HepG2 (cell line): Measurements from ENCODE around the gene UBTD2. TPM values are rescaled to one million over a fixed set of nuclear protein-coding genes. Genes with fewer than 3 reads are reported as not detected.

Experiments
- ATAC-seq: fragments of 200-7000 bp; cut with Tn5 transposase; 3 replicates; pipeline ENCODE4 v1.9.1; 2020; ENCODE audit warnings: mild to moderate bottlenecking, moderate library complexity
- BruUV-seq: library from RNA; stranded (reverse); fragments of 400-500 nt; replicated peaks from 2 replicates; lab custom pipeline; 2021; lab: Mats Ljungman, UMichigan
- CTCF ChIA-PET: fragments of 300-600 bp; formaldehyde crosslinking; extraction: SDS; loops from one replicate; lab custom pipeline; 2021; ENCODE audit warnings: low total read pairs, inconsistent platforms, low intra/inter-chr PET ratio; lab: Yijun Ruan, JAX
- POLR2A ChIA-PET: fragments of 350-600 bp; sonication (Branson Sonifier 250); formaldehyde crosslinking; loops from one replicate; lab custom pipeline; 2020; ENCODE audit warnings: antibody characterized with exemption, inconsistent platforms; lab: Yijun Ruan, JAX
- DNase-seq: peaks from one replicate; pipeline ENCODE4 v3.0.0-alpha.2; 2015; ENCODE audit warnings: low spot score
- FAIRE-seq: peaks from 3 replicates; lab custom pipeline; 2011; peaks lifted over from hg19 to GRCh38; lab: Jason Lieb, UNC
- H2AFZ ChIP-seq: one replicate; pipeline ENCODE4 v1.6.1; 2011; ENCODE audit warnings: low read length, inconsistent platforms
- H3K27ac ChIP-seq: fragments of 300-600 bp; 3 replicates; pipeline ENCODE4 v1.8.0; 2011; ENCODE audit warnings: mixed run types, mild to moderate bottlenecking, mixed read lengths, low read length, inconsistent platforms; ENCODE audit not compliant: insufficient read depth; ENCODE audit errors: extremely low read length
- H3K27me3 ChIP-seq, 2 experiments: fragments of 200-600 bp in 1 of 2; 2 replicates in 1 of 2; 3 replicates in 1 of 2; pipeline versions ENCODE4 v1.6.0 to v1.8.0; 2011; ENCODE audit warnings: low read length in 2 of 2, mild to moderate bottlenecking in 2 of 2, moderate library complexity in 2 of 2, inconsistent platforms in 1 of 2; ENCODE audit not compliant: insufficient read depth in 2 of 2, control insufficient read depth in 1 of 2
- H3K36me3 ChIP-seq, 2 experiments: fragments of 200-600 bp in 1 of 2; replicated peaks in 1 of 2; 2 replicates in 1 of 2; 3 replicates in 1 of 2; pipeline versions ENCODE4 v1.5.1 to v1.8.0; 2011; ENCODE audit warnings: low read length in 2 of 2, inconsistent platforms in 1 of 2; ENCODE audit not compliant: insufficient read depth in 2 of 2, control insufficient read depth in 1 of 2
- H3K4me1 ChIP-seq: 2 replicates; pipeline ENCODE4 v1.5.1; 2012; ENCODE audit warnings: low read length, inconsistent platforms; ENCODE audit not compliant: insufficient read depth
- H3K4me2 ChIP-seq: 2 replicates; pipeline ENCODE4 v1.6.0; 2011; ENCODE audit warnings: low read depth, low read length, inconsistent platforms
- H3K4me3 ChIP-seq, 3 experiments: fragments of 200-600 bp in 1 of 3; sonication (generic), shearing (Covaris generic) in 1 of 3; replicated peaks in 1 of 3; 2 replicates each; pipeline ENCODE4 v1.5.1; 2011 to 2016; ENCODE audit warnings: low read length in 3 of 3, inconsistent platforms in 2 of 3, low read depth in 2 of 3, mild to moderate bottlenecking in 2 of 3, control low read depth in 1 of 3, mixed read lengths in 1 of 3; ENCODE audit not compliant: insufficient read depth in 1 of 3
- H3K79me2 ChIP-seq: one replicate; pipeline ENCODE4 v1.6.1; 2011; ENCODE audit warnings: low read length, inconsistent platforms; ENCODE audit not compliant: insufficient read depth
- H3K9ac ChIP-seq: 2 replicates; pipeline ENCODE4 v1.6.0; 2011; ENCODE audit warnings: mild to moderate bottlenecking, low read depth, low read length, inconsistent platforms; ENCODE audit not compliant: insufficient read depth
- H3K9me3 ChIP-seq: 2 replicates; pipeline ENCODE4 v1.5.1; 2012; ENCODE audit warnings: mild to moderate bottlenecking, low read length
- H4K20me1 ChIP-seq: 2 replicates; pipeline ENCODE4 v1.6.0; 2011; ENCODE audit warnings: inconsistent platforms, mild to moderate bottlenecking, low read length, moderate library complexity; ENCODE audit not compliant: insufficient read depth
- ARHGAP35 ChIP-seq: sonication (generic); formaldehyde crosslinking; IDR thresholded peaks from 2 replicates; pipeline ENCODE4 v1.9.0; 2022; ENCODE audit warnings: mild to moderate bottlenecking, inconsistent platforms, moderate library complexity, missing genetic modification reagents, borderline replicate concordance
- CEBPB ChIP-seq: IDR thresholded peaks from 2 replicates; pipeline ENCODE4 v1.6.1; 2011; ENCODE audit warnings: low read depth, low read length, improper control_type of control experiment, borderline replicate concordance
- DMAP1 ChIP-seq: IDR thresholded peaks from 2 replicates; pipeline ENCODE4 v1.6.1; 2016
- DPF2 ChIP-seq: sonication (generic); formaldehyde crosslinking; IDR thresholded peaks from 2 replicates; pipeline ENCODE4 v1.4.0; 2020; ENCODE audit warnings: mild to moderate bottlenecking, low read depth, missing genetic modification reagents, borderline replicate concordance
- JUND ChIP-seq: sonication (generic); formaldehyde crosslinking; IDR thresholded peaks from 2 replicates; pipeline ENCODE4 v1.8.0; 2022; ENCODE audit warnings: mild to moderate bottlenecking, missing genetic modification reagents
- MAFF ChIP-seq: IDR thresholded peaks from 2 replicates; pipeline ENCODE4 v1.6.1; 2011; ENCODE audit warnings: low read depth, low read length, improper control_type of control experiment
- MED13 ChIP-seq: sonication (generic); formaldehyde crosslinking; IDR thresholded peaks from 2 replicates; pipeline ENCODE4 v1.5.0; 2020; ENCODE audit warnings: missing genetic modification reagents
- MTF1 ChIP-seq: sonication (generic); formaldehyde crosslinking; IDR thresholded peaks from 2 replicates; pipeline ENCODE4 v1.5.0; 2020; ENCODE audit warnings: missing genetic modification reagents
- SOX6 ChIP-seq, 2 experiments: fragments of 450-650 bp in 1 of 2; sonication (generic) in 1 of 2; formaldehyde crosslinking in 1 of 2; IDR thresholded peaks; 2 replicates each; pipeline versions ENCODE4 v1.4.0 to v1.6.1; 2017 to 2020; ENCODE audit warnings: antibody characterized with exemption in 1 of 2, mild to moderate bottlenecking in 1 of 2, missing genetic modification reagents in 1 of 2
- STAT6 ChIP-seq: sonication (generic); formaldehyde crosslinking; IDR thresholded peaks from 2 replicates; pipeline ENCODE4 v1.4.0; 2020; ENCODE audit warnings: missing genetic modification reagents, mild to moderate bottlenecking, borderline replicate concordance
- TBX3 ChIP-seq: fragments of 450-650 bp; IDR thresholded peaks from 2 replicates; pipeline ENCODE4 v1.6.1; 2017; ENCODE audit warnings: antibody characterized with exemption, mild to moderate bottlenecking, inconsistent platforms, borderline replicate concordance
- ZKSCAN5 ChIP-seq: sonication (generic); formaldehyde crosslinking; IDR thresholded peaks from 2 replicates; pipeline ENCODE4 v1.5.1; 2020; ENCODE audit warnings: mild to moderate bottlenecking, missing genetic modification reagents
- ZNF589 ChIP-seq: sonication (generic); formaldehyde crosslinking; conservative IDR thresholded peaks from 2 replicates; pipeline ENCODE4 v1.8.0; 2022; ENCODE audit warnings: mild to moderate bottlenecking, moderate library complexity, missing genetic modification reagents
- WGBS: methylation state at CpG from one replicate; pipeline ENCODE4 v1.1.6; 2017; ENCODE audit warnings: low lambda C conversion rate; 5-methylcytosine and 5-hydroxymethylcytosine counted together
- in situ Hi-C: cut with HindIII; loops from 2 replicates; pipeline ENCODE4 v1.10.0; 2017; ENCODE audit warnings: low pct_unique_long_range_greater_than_20kb; ENCODE audit not compliant: extremely low pct_ligation_motif_present
- intact Hi-C: fragments of 100-400 bp; cut with micrococcal nuclease; formaldehyde crosslinking; loops from one replicate; pipeline ENCODE4 v1.10.0; 2022; ENCODE audit not compliant: unreplicated experiment
- polyA plus RNA-seq, 8 experiments: library from polyadenylated mRNA; depleted of rRNA in 3 of 8; stranded (reverse) in 7 of 8; unstranded in 1 of 8; fragments of >200 nt; fragmentation: Illumina TruSeq in 4 of 8; extraction: Trizol in 4 of 8; gene quantifications; 2 replicates each; pipeline versions ENCODE4 v1.2.1 to v1.2.3, GENCODE V29; 2011 to 2016; ENCODE audit warnings: low read depth in 4 of 8, missing spikeins in 1 of 8, mixed read lengths in 1 of 8; ENCODE audit not compliant: insufficient read depth in 1 of 8
- total RNA-seq, 5 experiments: library from RNA; depleted of rRNA; stranded (reverse); fragments of >200 nt; fragmentation: Illumina TruSeq; extraction: Trizol; gene quantifications; 2 replicates each; pipeline ENCODE4 v1.2.3, GENCODE V29; 2016; ENCODE audit warnings: low read depth in 1 of 5
- TF ChIP-seq, protein P1 (sequence below): sonication (generic); formaldehyde crosslinking; IDR thresholded peaks from 2 replicates; pipeline ENCODE4 v1.4.0; 2020; ENCODE audit warnings: low read depth, missing genetic modification reagents
- TF ChIP-seq, protein P2 (sequence below): sonication (generic); formaldehyde crosslinking; IDR thresholded peaks from 2 replicates; pipeline ENCODE4 v1.8.0; 2022; ENCODE audit warnings: missing genetic modification reagents, mild to moderate bottlenecking, moderate library complexity, borderline replicate concordance

The UBTD2 gene
- total and polyA plus RNA-seq, 2 of the 13 experiments (the other 11 are each of a cell fraction or from before 2014, with no cell fraction given) = 15.2 to 24.1 TPM

GRCh38 chr5:172223901-172224873 is 59.4 kb downstream of the UBTD2 start:
- H3K79me2 ChIP-seq = peaks cover 2% of the 10 kb centered on the region
- TF ChIP-seq SOX6 (IDR thresholded peaks at IDR 0.05) (no peak), SOX6 (CRISPR knock-in tag; IDR thresholded peaks at IDR 0.05) (no peak), MTF1 (CRISPR knock-in tag) (no peak), ARHGAP35 (CRISPR knock-in tag) (no peak), ZNF589 (CRISPR knock-in tag) (no peak), STAT6 (CRISPR knock-in tag) (no peak), JUND (CRISPR knock-in tag) (no peak), DPF2 (CRISPR knock-in tag) (no peak), MAFF (no peak), DMAP1 (CRISPR knock-in tag) (no peak), ZKSCAN5 (CRISPR knock-in tag) (no peak), MED13 (CRISPR knock-in tag) (no peak), CEBPB (no peak), TBX3 (no peak)
- TF ChIP-seq, protein P1, sequence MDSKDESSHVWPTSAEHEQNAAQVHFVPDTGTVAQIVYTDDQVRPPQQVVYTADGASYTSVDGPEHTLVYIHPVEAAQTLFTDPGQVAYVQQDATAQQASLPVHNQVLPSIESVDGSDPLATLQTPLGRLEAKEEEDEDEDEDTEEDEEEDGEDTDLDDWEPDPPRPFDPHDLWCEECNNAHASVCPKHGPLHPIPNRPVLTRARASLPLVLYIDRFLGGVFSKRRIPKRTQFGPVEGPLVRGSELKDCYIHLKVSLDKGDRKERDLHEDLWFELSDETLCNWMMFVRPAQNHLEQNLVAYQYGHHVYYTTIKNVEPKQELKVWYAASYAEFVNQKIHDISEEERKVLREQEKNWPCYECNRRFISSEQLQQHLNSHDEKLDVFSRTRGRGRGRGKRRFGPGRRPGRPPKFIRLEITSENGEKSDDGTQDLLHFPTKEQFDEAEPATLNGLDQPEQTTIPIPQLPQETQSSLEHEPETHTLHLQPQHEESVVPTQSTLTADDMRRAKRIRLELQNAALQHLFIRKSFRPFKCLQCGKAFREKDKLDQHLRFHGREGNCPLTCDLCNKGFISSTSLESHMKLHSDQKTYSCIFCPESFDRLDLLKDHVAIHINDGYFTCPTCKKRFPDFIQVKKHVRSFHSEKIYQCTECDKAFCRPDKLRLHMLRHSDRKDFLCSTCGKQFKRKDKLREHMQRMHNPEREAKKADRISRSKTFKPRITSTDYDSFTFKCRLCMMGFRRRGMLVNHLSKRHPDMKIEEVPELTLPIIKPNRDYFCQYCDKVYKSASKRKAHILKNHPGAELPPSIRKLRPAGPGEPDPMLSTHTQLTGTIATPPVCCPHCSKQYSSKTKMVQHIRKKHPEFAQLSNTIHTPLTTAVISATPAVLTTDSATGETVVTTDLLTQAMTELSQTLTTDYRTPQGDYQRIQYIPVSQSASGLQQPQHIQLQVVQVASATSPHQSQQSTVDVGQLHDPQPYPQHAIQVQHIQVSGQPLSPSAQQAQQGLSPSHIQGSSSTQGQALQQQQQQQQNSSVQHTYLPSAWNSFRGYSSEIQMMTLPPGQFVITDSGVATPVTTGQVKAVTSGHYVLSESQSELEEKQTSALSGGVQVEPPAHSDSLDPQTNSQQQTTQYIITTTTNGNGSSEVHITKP = no peak
- TF ChIP-seq, protein P2, sequence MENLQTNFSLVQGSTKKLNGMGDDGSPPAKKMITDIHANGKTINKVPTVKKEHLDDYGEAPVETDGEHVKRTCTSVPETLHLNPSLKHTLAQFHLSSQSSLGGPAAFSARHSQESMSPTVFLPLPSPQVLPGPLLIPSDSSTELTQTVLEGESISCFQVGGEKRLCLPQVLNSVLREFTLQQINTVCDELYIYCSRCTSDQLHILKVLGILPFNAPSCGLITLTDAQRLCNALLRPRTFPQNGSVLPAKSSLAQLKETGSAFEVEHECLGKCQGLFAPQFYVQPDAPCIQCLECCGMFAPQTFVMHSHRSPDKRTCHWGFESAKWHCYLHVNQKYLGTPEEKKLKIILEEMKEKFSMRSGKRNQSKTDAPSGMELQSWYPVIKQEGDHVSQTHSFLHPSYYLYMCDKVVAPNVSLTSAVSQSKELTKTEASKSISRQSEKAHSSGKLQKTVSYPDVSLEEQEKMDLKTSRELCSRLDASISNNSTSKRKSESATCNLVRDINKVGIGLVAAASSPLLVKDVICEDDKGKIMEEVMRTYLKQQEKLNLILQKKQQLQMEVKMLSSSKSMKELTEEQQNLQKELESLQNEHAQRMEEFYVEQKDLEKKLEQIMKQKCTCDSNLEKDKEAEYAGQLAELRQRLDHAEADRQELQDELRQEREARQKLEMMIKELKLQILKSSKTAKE (CRISPR knock-in tag) = no peak

More at GRCh38 chr5:172223901-172224873, 59.4 kb downstream of the UBTD2 start:
- POLR2A ChIA-PET = no interaction called here
- no TSS peak for BruUV-seq
- in situ Hi-C loops (no loop called here), intact Hi-C loops (no loop called here)
- H3K4me1 ChIP-seq = no peaks in the 10 kb centered on the region
- CTCF ChIA-PET = no interaction called here
- no peak for ATAC-seq
- no peak overlapping the region for H3K4me2 ChIP-seq
- H3K27me3 ChIP-seq = no peaks in the 10 kb centered on the region
- no peaks in the 10 kb centered on the region for H4K20me1 ChIP-seq
- H3K9ac ChIP-seq = no peak overlapping the region
- no peak overlapping the region for H3K4me3 ChIP-seq
- H2AFZ ChIP-seq = no peak overlapping the region
- FAIRE-seq = no peak
- no peak overlapping the region for H3K27ac ChIP-seq
- peaks cover 6 to 42% of the 10 kb centered on the region in 2 experiments for H3K36me3 ChIP-seq
- DNase-seq = no peak
- 98% methylated on average over 10 of the region's 10 CpGs for WGBS
- peaks cover 2% of the 10 kb centered on the region; the same call in 1 of the 2 replicates for H3K9me3 ChIP-seq
